Measurements from ENCODE around the gene SNAP47.

GRCh38 chr1:227774051-227774731, 39.0 kb downstream of the SNAP47 start:
- no peak for TF ChIP-seq POLR2AphosphoS5 (IDR thresholded peaks at IDR 0.05; ENCODE audit: low read depth, low read length)
- no peak for TF ChIP-seq POLR2A (IDR thresholded peaks at IDR 0.05; ENCODE audit: low read depth, low read length)
- TF ChIP-seq PAX5 (IDR thresholded peaks at IDR 0.05; ENCODE audit: insufficient read depth, low read length, severe bottlenecking): no peak
- TF ChIP-seq TAF1 (IDR thresholded peaks at IDR 0.05; ENCODE audit: low read depth, low read length): no peak
- TF ChIP-seq SPI1 (IDR thresholded peaks at IDR 0.05; ENCODE audit: low read depth, low read length): no peak

Measured in GM12891 (cell line).